ENCODE results near the gene SUCLG2. TPM values are rescaled to one million over a fixed set of nuclear protein-coding genes. Genes with fewer than 3 reads are reported as not detected.

SUCLG2 gene
- total and polyA plus RNA-seq, 11 donors = 41.6 to 119 (median 77.6) TPM

GRCh38 chr3:67648229-67648628, 6.2 kb downstream of the SUCLG2 start:
- no peak for TF ChIP-seq POLR2A (IDR thresholded peaks at IDR 0.05)
- no peak for TF ChIP-seq CTCF (IDR thresholded peaks at IDR 0.05)
- no peaks in the 10 kb centered on the region for H3K27me3 ChIP-seq
- no peak overlapping the region for H3K4me3 ChIP-seq
- 54 to 90% (median 84%) methylated on average over 4 of the region's 4 CpGs for WGBS, 4 donors
- ATAC-seq (peak in 1 of 4 donors; percentile 28), DNase-seq (no peak)
- peak overlapping the region in 4 of 12 donors; percentile 3 to 62 (median 27) for H3K27ac ChIP-seq
- peaks cover 0 to 59% (median 15%) of the 10 kb centered on the region in 12 donors for H3K4me1 ChIP-seq
- H3K36me3 ChIP-seq = peaks cover 0 to 4% (median 0%) of the 10 kb centered on the region in 9 donors
- intact Hi-C loops (cut with DNase I) = no loop called here
- H3K9me3 ChIP-seq = no peaks in the 10 kb centered on the region

GRCh38 chr3:67647390-67647878, 7.0 kb downstream of the SUCLG2 start:
- DNase-seq = peak in 3 of 5 donors; percentile 26 to 69 (median 38)
- Histone ChIP-seq H3K4me1 (peaks cover 0 to 60% (median 13%) of the 10 kb centered on the region in 12 donors), H3K4me3 (no peak overlapping the region), H3K9me3 (no peaks in the 10 kb centered on the region), H3K27ac (peak overlapping the region in 2 of 12 donors; percentile 26 to 62), H3K36me3 (peaks cover 0 to 4% (median 0%) of the 10 kb centered on the region in 9 donors), H3K27me3 (no peaks in the 10 kb centered on the region)
- intact Hi-C loops (cut with DNase I) = no loop called here
- peak; percentile 82 to 90 (median 88) for ATAC-seq
- TF ChIP-seq POLR2A (IDR thresholded peaks at IDR 0.05) (no peak), CTCF (IDR thresholded peaks at IDR 0.05) (no peak)
- WGBS, 4 donors = 46 to 63% (median 53%) methylated on average over 5 of the region's 5 CpGs

- no peaks in the 10 kb centered on the region for H3K9me3 ChIP-seq
- ATAC-seq = no peak
- peak overlapping the region in 1 of 12 donors; percentile 42 for H3K27ac ChIP-seq
- no peak overlapping the region for H3K4me3 ChIP-seq
- no peak for DNase-seq
- peaks cover 0 to 4% (median 0%) of the 10 kb centered on the region in 9 donors for H3K36me3 ChIP-seq
- TF ChIP-seq CTCF (IDR thresholded peaks at IDR 0.05) = no peak
- no peak for TF ChIP-seq POLR2A (IDR thresholded peaks at IDR 0.05)
- intact Hi-C loops (cut with DNase I) = no loop called here
- 79 to 85% (median 82%) methylated on average over 8 of the region's 8 CpGs for WGBS, 4 donors
- no peaks in the 10 kb centered on the region for H3K27me3 ChIP-seq
- H3K4me1 ChIP-seq = peaks cover 0 to 62% (median 13%) of the 10 kb centered on the region in 12 donors
Observed at GRCh38 chr3:67646586-67647234, 7.7 kb downstream of the SUCLG2 start.

- peaks cover 0 to 4% (median 0%) of the 10 kb centered on the region in 9 donors for H3K36me3 ChIP-seq
- DNase-seq (no peak), ATAC-seq (no peak)
- H3K4me1 ChIP-seq = peaks cover 0 to 48% (median 11%) of the 10 kb centered on the region in 12 donors
- no peak overlapping the region for H3K27ac ChIP-seq
- no peaks in the 10 kb centered on the region for H3K27me3 ChIP-seq
- TF ChIP-seq POLR2A (IDR thresholded peaks at IDR 0.05) = no peak
- TF ChIP-seq CTCF (IDR thresholded peaks at IDR 0.05) = no peak
- H3K9me3 ChIP-seq = no peaks in the 10 kb centered on the region
- WGBS, 4 donors = 92 to 98% (median 96%) methylated on average over 1 of the region's 1 CpG
- intact Hi-C loops (cut with DNase I) = no loop called here
- no peak overlapping the region for H3K4me3 ChIP-seq
Observed at GRCh38 chr3:67644827-67645226, 9.6 kb downstream of the SUCLG2 start.
